Measurements from ENCODE around the gene CYRIA. TPM values are rescaled to one million over a fixed set of nuclear protein-coding genes. Genes with fewer than 3 reads are reported as not detected.

CYRIA gene
- total and polyA plus RNA-seq, 10 of the 15 experiments (the other 5 are each of a cell fraction or from before 2014, with no cell fraction given): 3.0 to 13.1 (median 8.5) TPM

GRCh38 chr2:16682431-16683118, 16.9 kb upstream of the CYRIA start:
- H3K79me2 ChIP-seq (ENCODE audit: control insufficient read depth, insufficient read depth, low read length): no peaks in the 10 kb centered on the region
- H3K36me3 ChIP-seq (ENCODE audit: control insufficient read depth in 2 of 2, insufficient read depth in 2 of 2, low read length in 1 of 2): no peaks in the 10 kb centered on the region
- FAIRE-seq (no peak), ATAC-seq (no peak), DNase-seq (ENCODE audit: low read depth, low spot score) (no peak)
- no peaks in the 10 kb centered on the region; a peak in 1 of 4 replicates for H3K27me3 ChIP-seq (replicated peaks in 1 of 2; ENCODE audit: control insufficient read depth in 2 of 2, insufficient read depth in 2 of 2, low read length in 1 of 2)
- no peak overlapping the region for H3K4me3 ChIP-seq
- in situ Hi-C loops (cut with MboI) (no loop called here), intact Hi-C loops (cut with micrococcal nuclease; ENCODE audit: unreplicated experiment) (no loop called here)
- no peaks in the 10 kb centered on the region; the same call in 2 of the 3 replicates for H3K9me3 ChIP-seq (replicated peaks; ENCODE audit: control insufficient read depth, insufficient read depth, low read length)
- ChIA-PET SMC1A (ENCODE audit: uncharacterized antibody, unreplicated experiment) (interaction anchor here (1.2 to 2.7 kb wide), 8 partner anchors 12 to 144 kb away, joined by 3 to 11 read pairs (median 4); no protein-coding TSS in a partner anchor), POLR2A (interaction anchor here (0.6 to 1.1 kb wide), 3 partner anchors 14 to 60 kb away, joined by 3 read pairs; no protein-coding TSS in a partner anchor), CTCF (interaction anchor here (0.6 to 1.6 kb wide), 4 partner anchors 39 to 75 kb away, joined by 3 to 4 read pairs (median 4); no protein-coding TSS in a partner anchor), RAD21 (ENCODE audit: unreplicated experiment) (interaction anchor here (0.7 to 2.4 kb wide), 6 partner anchors 11 to 75 kb away, joined by 3 to 6 read pairs (median 4); no protein-coding TSS in a partner anchor)
- H3K27ac ChIP-seq (ENCODE audit: control insufficient read depth, insufficient read depth): no peak overlapping the region
- no peaks in the 10 kb centered on the region for H3K4me1 ChIP-seq (ENCODE audit: control insufficient read depth, insufficient read depth, low read length)
- no peak overlapping the region for H3K9ac ChIP-seq (ENCODE audit: control insufficient read depth, insufficient read depth, low read length)
- TF ChIP-seq WRNIP1 (IDR thresholded peaks at IDR 0.05; ENCODE audit: borderline replicate concordance, low read depth, low read length): no peak
- no peak overlapping the region for H3K4me2 ChIP-seq (ENCODE audit: control insufficient read depth, insufficient read depth)
- H2AFZ ChIP-seq (ENCODE audit: control insufficient read depth, low read depth, low read length): no peak overlapping the region
- no TSS peak for BruUV-seq (replicated peaks)
- no peaks in the 10 kb centered on the region for H4K20me1 ChIP-seq (ENCODE audit: control insufficient read depth, insufficient read depth)
- 39% methylated on average over 9 of the region's 9 CpGs for WGBS (ENCODE audit: insufficient coverage, insufficient replicate concordance, low lambda C conversion rate, missing lambda C conversion rate)

GRCh38 chr2:16680781-16681180, 15.1 kb upstream of the CYRIA start:
- Histone ChIP-seq H3K36me3 (ENCODE audit: control insufficient read depth in 2 of 2, insufficient read depth in 2 of 2, low read length in 1 of 2) (no peaks in the 10 kb centered on the region), H3K9me3 (replicated peaks; ENCODE audit: control insufficient read depth, insufficient read depth, low read length) (no peaks in the 10 kb centered on the region; the same call in 2 of the 3 replicates), H3K27me3 (replicated peaks in 1 of 2; ENCODE audit: control insufficient read depth in 2 of 2, insufficient read depth in 2 of 2, low read length in 1 of 2) (no peaks in the 10 kb centered on the region), H3K79me2 (ENCODE audit: control insufficient read depth, insufficient read depth, low read length) (no peaks in the 10 kb centered on the region), H2AFZ (ENCODE audit: control insufficient read depth, low read depth, low read length) (no peak overlapping the region), H3K4me2 (ENCODE audit: control insufficient read depth, insufficient read depth) (no peak overlapping the region), H3K4me3 (no peak overlapping the region), H4K20me1 (ENCODE audit: control insufficient read depth, insufficient read depth) (no peaks in the 10 kb centered on the region), H3K4me1 (ENCODE audit: control insufficient read depth, insufficient read depth, low read length) (no peaks in the 10 kb centered on the region), H3K27ac (ENCODE audit: control insufficient read depth, insufficient read depth) (no peak overlapping the region), H3K9ac (ENCODE audit: control insufficient read depth, insufficient read depth, low read length) (no peak overlapping the region)
- FAIRE-seq (no peak), DNase-seq (ENCODE audit: low read depth, low spot score) (no peak), ATAC-seq (no peak)
- POLR2A ChIA-PET: interaction anchor here (0.7 kb wide), 1 partner anchor 783 kb away, joined by 3 read pairs; no protein-coding TSS in a partner anchor
- RAD21 ChIA-PET (ENCODE audit: unreplicated experiment): interaction anchor here (0.8 kb wide), 1 partner anchor 51 kb away, joined by 3 read pairs; no protein-coding TSS in a partner anchor
- 54% methylated on average over 5 of the region's 5 CpGs for WGBS (ENCODE audit: insufficient coverage, insufficient replicate concordance, low lambda C conversion rate, missing lambda C conversion rate)
- SMC1A ChIA-PET (ENCODE audit: uncharacterized antibody, unreplicated experiment): interaction anchor here (0.9 to 3.7 kb wide), 7 partner anchors 8 to 29 kb away, joined by 3 to 15 read pairs (median 7); no protein-coding TSS in a partner anchor
- intact Hi-C loops (cut with micrococcal nuclease; ENCODE audit: unreplicated experiment): no loop called here
- in situ Hi-C loops (cut with MboI): no loop called here
- no TSS peak for BruUV-seq (replicated peaks)
- CTCF ChIA-PET: interaction anchor here (1.0 to 2.8 kb wide), 3 partner anchors 10 to 155 kb away, joined by 3 to 11 read pairs (median 4); no protein-coding TSS in a partner anchor
- TF ChIP-seq HDGF (IDR thresholded peaks at IDR 0.05) (no peak), CHD1 (IDR thresholded peaks at IDR 0.05; ENCODE audit: low read depth, low read length) (no peak), SKIL (IDR thresholded peaks at IDR 0.05; ENCODE audit: low read depth, poor library complexity, severe bottlenecking) (no peak), YBX1 (IDR thresholded peaks at IDR 0.05) (no peak), E2F8 (IDR thresholded peaks at IDR 0.05; ENCODE audit: low read depth, partially characterized antibody) (no peak), EED (IDR thresholded peaks at IDR 0.05; ENCODE audit: low read depth) (no peak), POLR2AphosphoS2 (IDR thresholded peaks at IDR 0.05; ENCODE audit: low read depth, low read length) (no peak), POU2F2 (IDR thresholded peaks at IDR 0.05; ENCODE audit: borderline replicate concordance, low read depth, low read length) (no peak)
